GM21825 (cell line): ENCODE results near the gene NTMT1.
"Not testable (repeated sequence)": the region's sequence is repeated elsewhere in the genome, so short reads cannot be mapped to it uniquely, and the experiment has no call there.

Experiments
- ATAC-seq: cut with Tn5 transposase; IDR thresholded peaks from one replicate; pipeline ENCODE4 v1.9.1; 2021; ENCODE audit warnings: mild to moderate bottlenecking, moderate library complexity; ENCODE audit not compliant: unreplicated experiment

Gene NTMT1, protein sequence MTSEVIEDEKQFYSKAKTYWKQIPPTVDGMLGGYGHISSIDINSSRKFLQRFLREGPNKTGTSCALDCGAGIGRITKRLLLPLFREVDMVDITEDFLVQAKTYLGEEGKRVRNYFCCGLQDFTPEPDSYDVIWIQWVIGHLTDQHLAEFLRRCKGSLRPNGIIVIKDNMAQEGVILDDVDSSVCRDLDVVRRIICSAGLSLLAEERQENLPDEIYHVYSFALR

DNA sequence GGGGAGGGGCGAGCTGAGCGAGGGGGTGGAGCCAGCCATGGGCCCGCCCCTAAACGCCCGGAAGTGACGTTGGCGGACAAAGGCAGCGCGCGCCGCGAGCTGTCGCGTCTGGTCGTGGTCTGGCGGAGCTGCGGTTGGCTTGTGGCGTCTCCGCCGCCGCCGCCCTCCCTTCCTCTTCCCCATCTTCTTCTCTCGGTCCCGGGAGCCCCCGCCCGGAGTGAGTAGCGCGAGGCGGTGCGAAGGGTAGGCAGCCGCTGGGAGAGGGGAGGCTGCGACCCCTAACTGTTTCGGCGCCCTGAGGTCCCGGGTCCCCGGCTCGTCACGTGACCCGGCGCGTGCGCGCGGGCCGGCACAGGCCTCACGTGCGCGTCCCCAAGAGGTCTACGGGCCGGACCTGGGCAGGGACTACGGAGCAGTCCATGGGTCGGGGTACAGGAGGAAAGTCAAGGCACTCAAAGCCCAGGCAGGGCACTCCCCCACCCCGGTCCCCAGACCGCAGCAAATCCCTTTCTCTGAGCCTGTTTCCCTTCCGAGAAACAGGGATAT lies at the start of gene NTMT1:
Gene NTMT1 (plus strand): TSS at position 85 of the 546 bp plus-strand sequence. CDS start 6,541 bp downstream, outside the sequence.
- peak; percentile 76 for ATAC-seq

DNA sequence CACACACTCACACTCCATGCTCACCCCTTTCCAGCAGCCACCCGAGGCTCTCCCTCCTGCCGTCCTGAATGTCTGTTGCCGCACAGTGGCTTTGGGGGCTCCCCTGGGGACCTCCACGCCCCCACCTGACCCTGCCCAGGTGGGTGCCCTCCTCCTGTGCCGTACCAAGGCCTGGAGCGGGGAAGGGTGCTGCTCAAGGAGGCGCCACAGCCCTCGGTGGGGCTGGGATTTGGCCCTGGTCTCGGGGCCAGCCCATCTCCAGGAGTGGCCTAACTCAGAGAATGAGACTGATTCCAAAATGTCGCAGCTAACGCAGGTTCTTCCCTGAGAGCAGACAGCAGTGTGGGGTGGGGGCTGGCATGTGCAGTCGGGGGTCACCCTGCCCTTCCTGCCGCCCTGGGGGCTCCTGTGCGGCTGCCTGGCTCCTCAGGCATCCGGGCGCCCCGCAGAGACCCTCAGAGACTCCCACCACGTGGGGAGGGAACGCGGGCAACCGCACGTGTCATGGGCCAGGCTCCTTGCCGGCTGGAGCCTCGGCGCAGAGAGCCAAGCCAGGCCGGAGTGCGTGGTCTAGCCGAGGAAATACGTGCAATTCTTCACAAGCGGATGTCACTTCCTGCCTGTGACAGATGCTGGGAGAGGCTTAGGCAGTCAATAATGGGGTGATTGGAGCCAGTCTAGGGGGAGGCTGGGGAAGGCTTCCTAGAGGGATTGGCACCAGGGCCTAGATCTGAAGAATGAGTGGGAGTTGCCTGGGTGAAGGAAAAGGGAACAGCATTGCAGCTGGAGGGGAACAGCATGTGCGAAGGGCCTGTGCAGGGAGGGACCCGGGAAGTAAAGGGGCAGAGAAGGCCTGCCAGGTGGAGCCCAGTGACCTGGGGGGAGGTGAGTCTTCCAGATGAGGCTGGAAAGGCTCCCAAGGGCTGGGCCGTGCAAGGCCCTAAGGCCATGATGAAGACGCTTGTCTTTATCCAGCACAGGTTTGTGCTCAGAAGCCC lies 49.1 kb upstream of the NTMT1 start:
- ATAC-seq = no peak

DNA sequence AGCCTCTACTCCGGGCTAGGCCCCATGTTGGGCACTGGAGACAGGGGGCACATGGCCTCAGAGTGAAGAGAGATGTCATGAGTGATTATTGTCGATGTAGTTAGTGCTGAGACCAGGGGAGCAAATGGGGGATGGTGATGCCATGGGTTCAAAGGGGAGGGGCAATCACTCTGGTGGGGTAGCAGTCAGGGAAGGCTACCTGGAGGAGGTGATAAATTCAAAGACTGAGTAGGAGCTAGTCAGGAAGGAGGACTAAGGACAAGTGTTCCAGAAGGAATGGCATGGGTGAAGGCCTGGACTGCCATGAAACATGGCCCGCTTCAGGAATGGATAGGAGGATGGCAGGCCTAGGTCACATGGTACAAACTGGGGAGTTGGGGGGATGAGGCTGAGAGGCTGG lies 46.7 kb upstream of the NTMT1 start:
- ATAC-seq = no peak

DNA sequence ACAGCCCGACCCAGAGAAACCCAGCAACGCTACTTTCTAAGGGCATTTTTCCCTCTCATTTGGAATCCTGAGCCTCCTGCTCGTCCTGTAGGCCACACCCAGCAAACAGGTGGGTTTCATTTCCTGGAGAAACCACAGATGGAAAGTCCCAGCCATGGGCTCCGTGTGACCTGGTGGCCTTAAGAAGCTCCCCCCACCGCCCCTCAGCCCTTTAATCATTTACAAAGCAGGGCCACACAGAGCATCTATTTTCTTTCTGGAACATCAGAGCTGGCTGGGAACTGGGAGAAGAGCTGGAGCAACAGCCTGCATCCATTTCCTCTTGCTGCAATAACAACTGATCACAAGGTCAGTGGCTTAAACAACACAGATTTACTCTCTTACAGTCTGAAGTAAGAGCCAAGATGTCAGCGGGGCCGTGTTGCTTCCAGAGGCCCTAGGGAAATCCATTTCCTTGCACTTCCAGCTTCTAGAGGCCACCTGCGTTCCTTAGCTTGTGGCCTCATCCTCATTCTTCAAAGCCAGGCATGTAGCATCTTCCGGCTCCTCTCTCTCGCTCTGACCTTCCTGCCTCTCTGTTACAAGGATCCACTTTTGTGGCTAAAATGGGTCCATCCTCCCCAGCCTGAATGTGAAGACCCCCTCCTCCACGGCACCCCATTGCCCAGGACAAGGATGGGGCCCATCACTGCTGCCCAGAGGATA lies 45.6 kb upstream of the NTMT1 start:
- no peak for ATAC-seq

DNA sequence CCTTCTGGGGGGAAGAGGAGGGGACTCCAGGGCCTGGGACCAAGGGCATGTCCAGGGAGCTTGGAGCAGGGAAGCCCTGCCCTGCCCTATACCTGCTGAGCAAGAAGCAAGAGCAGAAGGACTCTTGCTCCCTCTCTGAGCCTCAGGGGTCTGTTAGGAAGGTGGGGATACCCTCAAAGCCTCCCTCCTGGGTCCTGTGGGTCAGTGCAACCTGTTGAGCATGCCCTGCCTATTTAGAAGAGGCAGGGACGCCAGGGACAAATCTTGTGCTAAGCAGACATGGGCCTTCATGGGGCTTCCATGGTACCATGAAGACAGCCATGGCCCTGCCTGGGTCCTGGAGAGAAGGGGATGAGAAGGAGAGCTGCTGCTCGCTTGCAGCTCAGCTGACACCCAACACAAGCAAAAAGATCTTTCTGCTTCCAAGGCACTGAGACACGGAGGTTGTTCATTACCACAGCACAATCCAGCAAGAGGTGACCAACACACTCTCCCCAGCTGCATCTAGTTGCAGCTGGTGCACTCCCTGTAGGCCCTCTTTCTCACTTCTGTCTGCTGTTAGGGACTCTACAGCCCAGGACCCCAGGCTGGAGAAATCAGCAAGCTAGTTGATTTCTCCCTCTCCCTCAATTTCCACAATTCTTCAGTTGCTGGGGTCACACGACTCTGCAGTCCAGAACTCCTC lies 44.3 kb upstream of the NTMT1 start:
- no peak for ATAC-seq

DNA sequence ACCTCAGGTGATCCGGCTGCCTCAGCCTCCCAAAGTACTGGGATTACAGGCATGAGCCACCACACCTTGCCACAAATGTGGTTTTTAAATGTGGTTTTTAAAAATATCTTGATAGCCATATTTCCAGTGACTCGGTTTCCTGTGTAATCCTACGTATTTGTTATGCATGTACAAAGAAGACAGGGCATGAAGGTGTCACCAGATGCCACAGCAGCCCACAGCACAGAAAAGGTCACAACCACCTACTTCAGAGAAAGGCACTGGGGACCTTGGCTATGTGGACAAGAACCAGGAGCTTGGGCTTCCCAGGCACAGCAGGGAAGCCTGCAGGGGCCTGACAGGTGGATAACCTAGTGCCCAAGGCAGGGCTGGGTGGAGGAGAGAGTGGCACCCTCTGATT lies 43.1 kb upstream of the NTMT1 start:
- no peak for ATAC-seq

DNA sequence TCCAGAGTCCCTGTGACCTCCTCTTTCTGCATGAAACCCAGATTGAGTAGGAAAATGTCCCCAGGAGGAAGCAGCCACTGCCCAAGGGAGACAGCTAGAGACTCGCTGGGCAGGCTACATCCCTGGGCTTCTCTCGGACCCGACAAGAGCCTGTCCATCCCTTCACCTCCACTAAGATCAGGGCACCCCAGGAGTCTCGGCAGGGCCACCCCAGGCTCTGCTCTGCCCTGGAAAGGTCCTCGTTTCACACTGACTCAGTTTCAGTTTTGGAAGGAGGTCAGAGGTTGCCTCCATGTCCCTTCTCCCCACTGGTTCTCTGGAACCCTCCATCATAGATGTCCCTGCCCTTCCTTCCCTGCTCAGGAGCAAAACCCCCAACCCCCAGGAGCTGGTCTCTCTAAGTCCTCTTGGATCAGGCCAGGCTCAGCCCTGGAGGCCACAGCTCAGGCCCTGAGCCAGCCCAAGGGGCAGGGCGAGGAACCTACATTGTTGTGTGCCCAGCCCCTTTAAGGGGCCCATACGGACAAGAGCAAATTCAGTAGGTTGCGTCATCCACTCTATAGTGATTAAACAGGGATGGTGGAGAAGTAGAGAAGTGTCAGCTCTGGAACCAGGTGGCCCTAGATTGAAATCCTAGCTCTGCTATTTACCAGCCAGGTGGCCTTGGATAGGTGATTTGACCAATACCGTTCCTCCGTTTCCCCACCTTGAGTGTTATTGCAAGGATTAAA lies 42.5 kb upstream of the NTMT1 start:
- ATAC-seq = no peak

DNA sequence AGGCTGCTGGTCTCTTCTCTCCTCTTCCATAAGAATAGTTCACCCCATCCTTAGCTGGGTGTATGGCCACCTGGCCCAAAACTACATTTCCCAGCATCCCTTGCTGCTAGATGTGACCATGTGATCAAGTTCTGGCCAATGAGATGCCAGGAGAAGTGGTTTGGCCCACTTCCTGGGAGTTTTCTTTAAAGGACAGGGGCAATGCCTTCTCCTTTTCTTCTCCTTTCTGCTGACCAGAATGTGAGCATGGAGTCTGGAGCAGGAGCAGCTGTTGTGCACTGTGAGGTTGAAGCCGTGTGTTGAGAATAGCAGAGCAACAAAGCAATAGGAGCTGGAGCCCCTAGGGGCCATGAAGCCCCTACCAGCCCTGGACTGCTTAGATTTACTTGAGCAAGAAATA lies 41.8 kb upstream of the NTMT1 start:
- peak; percentile 62 for ATAC-seq

DNA sequence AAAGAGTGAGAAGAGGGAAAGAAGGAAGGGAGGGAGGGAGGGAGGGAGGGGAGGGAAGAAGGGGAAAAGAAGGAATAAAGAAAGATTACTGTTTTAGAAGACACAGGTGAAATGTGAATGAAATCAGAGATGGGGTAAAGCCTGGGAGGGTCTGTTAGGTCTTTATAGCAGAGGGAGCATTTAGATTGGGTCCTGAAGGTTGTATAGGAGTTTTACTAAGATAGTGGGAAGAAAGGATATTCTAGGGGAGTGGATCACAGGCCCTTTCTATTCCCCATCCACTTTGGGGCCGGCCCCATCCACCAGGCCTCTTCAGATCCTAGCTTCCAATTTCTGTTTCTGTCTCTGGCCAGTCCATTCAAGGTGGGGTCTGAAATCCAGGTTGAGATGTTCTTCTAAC lies 40.6 kb upstream of the NTMT1 start:
- ATAC-seq = no peak

DNA sequence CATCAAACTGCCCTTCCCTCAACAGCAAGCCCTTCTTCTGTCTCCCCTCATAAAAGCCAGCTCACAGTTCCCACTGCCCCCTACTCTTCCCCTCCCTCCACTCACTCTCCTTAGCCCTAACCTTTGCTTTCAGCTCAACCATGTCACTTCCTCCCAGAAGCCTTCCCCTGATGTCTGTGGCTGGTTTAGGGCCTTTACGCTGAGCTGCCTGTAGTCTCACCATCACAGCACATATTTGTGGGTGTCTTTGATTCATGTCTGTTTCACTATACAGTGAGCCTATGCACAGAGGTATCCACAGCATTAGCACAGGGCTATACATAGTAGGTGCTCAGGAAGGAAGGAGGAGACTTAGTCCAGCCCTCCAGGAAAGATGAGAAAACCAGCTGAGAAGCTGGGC lies 39.7 kb upstream of the NTMT1 start:
- no peak for ATAC-seq

DNA sequence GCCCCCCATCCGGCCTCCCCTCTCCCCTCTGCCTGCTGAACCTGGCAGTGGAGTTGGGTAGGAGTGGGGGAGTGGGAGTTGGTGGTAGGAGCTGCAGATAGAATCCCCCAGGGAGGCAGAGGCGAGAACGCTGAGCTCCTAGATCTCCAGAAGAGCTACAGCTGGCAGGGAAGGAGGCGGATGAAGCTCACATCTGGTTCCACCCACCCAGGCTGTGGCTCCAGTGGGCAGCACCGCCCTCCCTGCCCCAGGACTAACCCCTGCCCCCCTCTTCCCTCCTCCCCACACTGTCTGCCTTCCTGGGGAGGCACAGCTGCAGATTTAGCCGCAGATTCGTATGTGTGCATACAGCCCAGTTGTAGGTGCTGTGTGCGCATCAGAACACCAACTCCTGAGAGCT lies 39.3 kb upstream of the NTMT1 start:
- no peak for ATAC-seq

DNA sequence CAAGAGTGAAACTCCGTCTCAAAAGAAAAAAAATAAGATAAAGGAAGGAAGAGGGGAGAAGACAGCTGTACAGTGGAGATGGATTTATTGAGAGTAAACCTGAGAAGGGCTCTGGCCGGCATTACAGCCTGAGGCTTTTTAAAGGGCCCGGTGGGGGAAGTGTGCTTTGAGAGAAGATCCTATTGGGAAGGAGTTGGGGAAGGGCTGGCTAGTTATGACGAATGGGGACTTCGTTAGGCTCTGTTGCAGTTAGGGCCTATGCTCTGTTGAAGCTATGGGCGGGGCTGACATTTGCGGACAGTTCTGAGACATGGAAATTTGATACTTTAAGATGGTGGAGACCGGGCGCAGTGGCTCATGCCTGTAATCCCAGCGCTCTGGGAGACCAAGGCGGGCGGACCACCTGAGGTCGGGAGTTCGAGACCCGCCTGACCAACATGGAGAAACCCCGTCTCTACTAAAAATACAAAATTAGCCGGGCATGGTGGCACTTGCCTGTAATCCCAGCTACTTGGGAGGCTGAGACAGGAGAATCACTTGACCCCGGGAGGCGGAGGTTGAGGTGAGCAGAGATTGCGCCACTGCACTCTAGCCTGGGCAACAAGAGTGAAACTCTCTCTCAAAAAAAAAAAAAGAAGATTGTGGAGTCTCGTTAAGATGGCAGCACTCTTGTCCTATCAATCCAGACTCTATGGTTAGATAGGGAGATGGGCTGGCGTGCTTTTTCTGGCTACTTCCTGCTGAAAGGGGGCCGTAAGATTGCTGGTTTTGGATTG lies 38.3 kb upstream of the NTMT1 start:
- no peak for ATAC-seq

DNA sequence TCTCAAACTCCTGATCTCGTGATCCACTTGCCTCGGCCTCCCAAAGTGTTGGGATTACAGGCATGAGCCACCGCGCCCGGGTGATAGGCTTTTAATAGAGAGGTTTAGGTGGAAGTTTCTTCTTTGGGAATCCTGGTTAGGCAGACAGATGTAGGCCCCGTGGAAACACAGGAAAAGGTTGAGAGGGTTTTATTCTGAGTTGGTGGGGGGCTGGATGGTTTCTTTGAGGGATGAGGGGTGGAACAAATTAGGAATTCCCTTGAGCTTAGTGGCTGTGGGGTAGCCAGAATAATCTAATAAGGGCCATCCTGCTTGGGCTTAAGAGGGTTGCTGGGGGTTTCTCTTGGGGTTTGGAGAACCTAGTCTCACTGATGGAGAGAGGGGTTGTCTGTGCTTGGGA lies 35.5 kb upstream of the NTMT1 start:
- no peak for ATAC-seq

DNA sequence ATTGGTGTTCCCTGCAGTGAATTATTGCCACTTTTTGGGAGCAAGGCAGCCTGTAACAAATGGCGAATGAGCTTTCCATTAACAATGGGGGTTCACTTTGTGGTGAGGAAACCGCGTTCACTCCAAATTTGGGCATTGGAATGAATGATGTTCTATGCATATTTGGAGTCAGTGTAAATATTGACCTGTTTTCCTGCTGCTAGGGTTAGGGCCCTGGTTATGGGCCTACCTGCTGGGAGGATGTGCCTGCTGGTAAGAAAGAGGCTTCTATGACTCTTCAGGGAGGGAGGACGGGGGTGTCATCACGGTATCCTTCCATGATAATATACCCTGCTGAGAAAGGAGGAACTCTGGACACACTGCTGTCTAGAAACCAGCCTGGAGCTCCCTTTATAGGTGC lies 34.0 kb upstream of the NTMT1 start:
- ATAC-seq = no peak

DNA sequence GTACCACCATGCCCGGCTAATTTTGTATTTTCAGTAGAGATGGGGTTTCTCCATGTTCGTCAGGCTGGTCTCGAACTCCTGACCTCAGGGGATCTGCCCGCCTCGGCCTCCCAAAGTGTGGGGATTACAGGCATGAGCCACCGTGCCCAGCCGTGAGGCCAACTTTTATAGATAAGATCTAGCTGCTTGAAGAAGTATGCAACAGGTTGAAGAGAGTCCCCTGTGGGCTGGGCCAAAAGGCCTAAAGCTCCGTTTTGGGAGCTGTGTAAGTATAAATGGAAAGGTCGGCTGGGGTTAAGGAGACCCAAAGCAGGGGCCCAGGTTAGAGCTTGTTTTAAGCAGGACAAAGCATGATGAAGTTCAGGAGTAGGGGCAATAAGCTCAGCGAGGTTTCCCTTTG lies 33.2 kb upstream of the NTMT1 start:
- ATAC-seq = not testable (repeated sequence)

DNA sequence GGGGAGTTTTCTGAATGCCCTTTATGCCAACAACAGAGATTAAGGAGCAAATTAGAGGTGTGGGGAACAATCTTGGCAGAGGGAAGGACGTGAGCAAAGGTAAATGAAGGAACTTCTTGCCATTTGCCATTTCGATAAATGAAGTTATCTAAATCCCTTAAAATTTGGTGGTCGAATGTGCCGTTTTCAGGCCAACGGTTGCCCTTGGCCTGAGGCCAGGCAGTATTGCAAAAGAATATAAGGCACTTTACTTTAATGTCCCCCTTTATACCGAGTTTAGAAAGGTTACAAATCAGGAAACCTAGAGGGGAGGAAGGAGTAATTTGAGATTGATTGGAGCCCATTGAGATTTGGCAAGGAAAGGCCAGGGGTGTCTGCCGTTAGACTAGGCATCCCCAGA lies 31.3 kb upstream of the NTMT1 start:
- ATAC-seq = no peak

DNA sequence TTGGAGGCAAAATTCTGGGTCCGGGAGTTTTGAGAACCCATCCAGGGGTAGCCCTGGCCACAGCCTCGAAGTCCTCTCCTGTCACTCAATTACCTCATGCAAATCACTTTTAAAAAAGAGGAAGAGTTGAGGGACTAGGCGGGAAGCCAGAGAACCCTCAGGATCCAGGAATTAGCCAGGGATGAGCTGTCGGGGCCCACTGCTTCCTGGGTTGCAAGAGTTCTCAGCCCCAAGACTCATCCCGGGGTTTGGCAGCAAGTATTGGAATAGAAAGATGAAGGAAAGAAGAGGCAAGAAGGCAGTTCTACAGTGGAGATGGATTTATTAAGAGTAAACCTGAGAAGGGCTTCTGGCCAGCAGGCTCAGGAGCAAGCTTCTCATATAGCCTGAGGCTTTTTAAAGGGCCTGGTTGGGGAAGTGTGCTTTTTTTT lies 30.6 kb upstream of the NTMT1 start:
- ATAC-seq = no peak

DNA sequence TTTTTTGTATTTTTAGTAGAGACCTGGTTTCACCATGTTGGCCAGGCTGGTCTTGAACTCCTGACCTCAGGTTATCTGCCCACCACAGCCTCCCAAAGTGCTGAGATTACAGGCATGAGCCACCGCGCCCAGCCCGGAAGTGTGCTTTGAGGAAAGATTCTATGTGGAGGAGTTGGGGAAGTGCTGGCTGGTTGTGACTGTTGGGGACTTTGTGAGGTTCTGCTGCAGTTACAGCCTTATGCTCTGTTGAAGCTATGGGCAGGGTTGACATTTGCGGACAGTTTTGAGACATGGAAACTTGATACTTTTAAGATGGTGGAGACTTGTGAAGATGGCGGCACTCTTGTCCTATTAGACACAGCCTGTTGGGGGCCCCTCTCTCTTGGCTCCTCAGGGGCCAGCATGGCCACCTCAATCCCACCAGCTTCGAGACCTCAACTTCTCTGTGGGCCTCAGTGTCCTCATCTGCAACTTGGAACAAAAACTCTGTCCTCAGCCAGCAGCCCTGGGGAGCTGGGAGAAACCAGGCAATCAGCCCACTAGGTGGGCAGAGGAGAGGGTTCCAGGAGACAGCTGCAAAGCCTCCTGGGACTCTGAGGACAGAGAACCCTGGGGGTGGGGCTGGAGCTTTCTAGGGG lies 29.9 kb upstream of the NTMT1 start:
- no peak for ATAC-seq
